ENCODE data around the gene TMEM170A.

Gene TMEM170A

DNA sequence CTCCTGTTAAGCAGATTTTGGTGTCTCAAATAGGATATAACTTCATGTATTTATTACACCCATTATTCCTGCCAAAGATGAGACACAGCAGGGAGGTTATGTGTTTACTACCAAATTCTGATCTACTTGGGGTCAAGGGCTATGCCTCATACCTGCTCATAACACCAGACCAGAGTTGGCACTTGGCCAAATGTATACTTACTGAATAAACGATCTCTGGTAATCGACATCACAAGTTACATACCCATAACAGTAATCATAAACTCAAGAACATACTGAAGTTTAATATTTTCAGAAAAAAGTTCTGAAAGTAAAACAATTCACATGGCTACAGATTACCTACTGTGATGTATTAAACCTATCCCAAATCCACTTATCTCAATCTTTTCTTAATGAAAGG is 2.9 kb downstream of the TMEM170A start:
- no peak for TF ChIP-seq POLR2AphosphoS5 (IDR thresholded peaks at IDR 0.05; ENCODE audit: low read depth, low read length)
- TF ChIP-seq REST (IDR thresholded peaks at IDR 0.05; ENCODE audit: insufficient read depth in 1 of 2, low read depth in 2 of 2, low read length in 2 of 2): no peak
- no peak for TF ChIP-seq FOXP2 (optimal IDR thresholded peaks at IDR 0.05; ENCODE audit: borderline replicate concordance, extremely low read depth, extremely low read length, insufficient read depth)
- TF ChIP-seq SIN3A (IDR thresholded peaks at IDR 0.05; ENCODE audit: borderline replicate concordance, insufficient read depth, low read length): no peak
- no peak for TF ChIP-seq TAF1 (IDR thresholded peaks at IDR 0.05; ENCODE audit: borderline replicate concordance, insufficient read depth, low read length)

- no peak for TF ChIP-seq POLR2AphosphoS5 (IDR thresholded peaks at IDR 0.05; ENCODE audit: low read depth, low read length)
- TF ChIP-seq TAF1 (IDR thresholded peaks at IDR 0.05; ENCODE audit: borderline replicate concordance, insufficient read depth, low read length): no peak
- TF ChIP-seq REST (IDR thresholded peaks at IDR 0.05; ENCODE audit: insufficient read depth in 1 of 2, low read depth in 2 of 2, low read length in 2 of 2): no peak
- TF ChIP-seq SIN3A (IDR thresholded peaks at IDR 0.05; ENCODE audit: borderline replicate concordance, insufficient read depth, low read length): no peak
- TF ChIP-seq FOXP2 (optimal IDR thresholded peaks at IDR 0.05; ENCODE audit: borderline replicate concordance, extremely low read depth, extremely low read length, insufficient read depth): no peak
These were observed 4.0 kb downstream of the TMEM170A start for GRCh38 chr16:75460446-75460845.

- TF ChIP-seq REST (IDR thresholded peaks at IDR 0.05; ENCODE audit: insufficient read depth in 1 of 2, low read depth in 2 of 2, low read length in 2 of 2) (no peak), SIN3A (IDR thresholded peaks at IDR 0.05; ENCODE audit: borderline replicate concordance, insufficient read depth, low read length) (no peak), POLR2AphosphoS5 (IDR thresholded peaks at IDR 0.05; ENCODE audit: low read depth, low read length) (no peak), TAF1 (IDR thresholded peaks at IDR 0.05; ENCODE audit: borderline replicate concordance, insufficient read depth, low read length) (no peak)
These were observed 4.8 kb downstream of the TMEM170A start for GRCh38 chr16:75459691-75460090.

DNA sequence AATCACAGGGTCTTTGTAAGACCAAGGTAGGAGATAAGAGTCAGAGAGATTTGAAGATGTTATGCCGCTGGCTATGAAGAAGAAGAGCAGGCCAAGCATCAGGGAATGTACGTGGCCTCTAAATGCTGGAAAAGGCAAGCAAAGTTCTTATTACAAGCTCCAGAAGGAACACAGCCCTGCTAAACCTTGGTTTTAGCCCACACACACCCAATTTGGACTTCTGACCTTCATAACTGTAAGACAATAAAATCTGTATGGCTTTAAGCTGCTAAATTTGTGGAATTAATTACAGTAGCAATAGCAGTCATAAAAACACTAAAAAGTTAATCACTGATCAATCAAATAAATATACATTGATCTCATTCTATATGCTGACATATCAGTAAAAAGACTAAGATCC is 6.0 kb downstream of the TMEM170A start:
- TF ChIP-seq FOXP2 (optimal IDR thresholded peaks at IDR 0.05; ENCODE audit: borderline replicate concordance, extremely low read depth, extremely low read length, insufficient read depth) (no peak), POLR2AphosphoS5 (IDR thresholded peaks at IDR 0.05; ENCODE audit: low read depth, low read length) (no peak), REST (IDR thresholded peaks at IDR 0.05; ENCODE audit: insufficient read depth in 1 of 2, low read depth in 2 of 2, low read length in 2 of 2) (no peak), TAF1 (IDR thresholded peaks at IDR 0.05; ENCODE audit: borderline replicate concordance, insufficient read depth, low read length) (no peak), SIN3A (IDR thresholded peaks at IDR 0.05; ENCODE audit: borderline replicate concordance, insufficient read depth, low read length) (no peak)

DNA sequence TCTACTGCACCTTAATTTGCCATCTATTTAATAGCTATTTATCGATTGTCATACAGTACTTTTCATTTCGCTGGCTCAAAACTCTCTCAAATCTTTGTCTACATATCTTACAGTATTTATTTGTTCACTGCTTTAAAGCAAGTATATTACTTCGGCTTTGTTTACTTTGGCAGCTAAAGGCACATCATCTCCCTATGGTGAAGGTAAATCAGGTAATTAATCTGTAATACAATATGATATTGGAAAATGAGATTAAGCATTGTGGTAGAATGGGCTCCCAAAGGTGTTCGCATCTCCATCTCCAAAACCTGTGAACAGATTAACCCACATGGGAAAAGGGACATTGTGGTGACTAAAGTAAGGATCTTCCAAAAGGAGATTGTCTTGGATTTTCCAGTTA is 6.5 kb downstream of the TMEM170A start:
- TF ChIP-seq POLR2AphosphoS5 (IDR thresholded peaks at IDR 0.05; ENCODE audit: low read depth, low read length) (no peak), SIN3A (IDR thresholded peaks at IDR 0.05; ENCODE audit: borderline replicate concordance, insufficient read depth, low read length) (no peak), TAF1 (IDR thresholded peaks at IDR 0.05; ENCODE audit: borderline replicate concordance, insufficient read depth, low read length) (no peak), REST (IDR thresholded peaks at IDR 0.05; ENCODE audit: insufficient read depth in 1 of 2, low read depth in 2 of 2, low read length in 2 of 2) (no peak), FOXP2 (optimal IDR thresholded peaks at IDR 0.05; ENCODE audit: borderline replicate concordance, extremely low read depth, extremely low read length, insufficient read depth) (no peak)

All from PFSK-1 (cell line).